ENCODE measurements around the gene EPM2A. TPM values are rescaled to one million over a fixed set of nuclear protein-coding genes. Genes with fewer than 3 reads are reported as not detected.

Gene EPM2A
- polyA plus RNA-seq, 1 donor (not counting 4 experiments of a cell fraction or from before 2014, with no cell fraction given), result 2.4 TPM

DNA sequence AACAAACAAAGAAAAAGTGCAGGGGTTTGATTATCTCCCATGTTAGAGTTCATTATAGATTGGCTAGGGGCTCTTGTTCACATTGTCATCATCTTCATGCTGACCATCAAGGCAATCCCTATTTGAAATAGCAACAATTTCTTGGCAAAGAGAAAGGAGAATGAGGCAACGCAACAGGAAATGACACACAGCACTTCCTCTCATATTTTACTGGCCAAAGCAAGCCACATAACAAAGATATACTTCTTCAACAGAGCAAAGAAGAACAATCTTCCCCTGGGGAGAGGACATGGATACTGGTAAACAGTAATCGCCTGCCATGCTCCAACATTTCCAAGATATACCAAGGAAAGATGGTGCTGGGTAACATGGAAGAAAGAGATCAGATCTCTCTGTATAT, 29.8 kb downstream of the EPM2A start:
- peak; percentile 52 for FAIRE-seq
- Histone ChIP-seq H3K79me2 (ENCODE audit: control insufficient read depth, insufficient read depth, low read length) (no peaks in the 10 kb centered on the region), H3K36me3 (ENCODE audit: control insufficient read depth in 2 of 2, extremely low read depth in 1 of 2, insufficient read depth in 2 of 2, low read length in 2 of 2) (no peaks in the 10 kb centered on the region), H3K4me3 (ENCODE audit: control insufficient read depth in 2 of 3, extremely low read depth in 1 of 3, insufficient read depth in 2 of 3, low read depth in 1 of 3, low read length in 3 of 3) (no peak overlapping the region), H3K4me2 (ENCODE audit: control insufficient read depth, extremely low read depth, insufficient read depth, low read depth, low read length) (no peak overlapping the region), H3K9ac (ENCODE audit: control insufficient read depth, extremely low read depth, insufficient read depth, low read length) (no peak overlapping the region), H3K27ac (ENCODE audit: control insufficient read depth, insufficient read depth, low read length) (no peak overlapping the region), H2AFZ (ENCODE audit: control insufficient read depth, low read length) (peak overlapping the region; percentile 66), H4K20me1 (ENCODE audit: control insufficient read depth, extremely low read depth, insufficient read depth, low read length) (no peaks in the 10 kb centered on the region), H3K9me1 (ENCODE audit: control insufficient read depth, extremely low read depth, insufficient read depth, low read length) (no peaks in the 10 kb centered on the region), H3K4me1 (ENCODE audit: control insufficient read depth, extremely low read depth, insufficient read depth, low read length) (peaks cover 4% of the 10 kb centered on the region), H3K9me3 (ENCODE audit: control insufficient read depth, low read depth, low read length) (peaks cover 2% of the 10 kb centered on the region), H3K27me3 (ENCODE audit: control insufficient read depth, extremely low read depth, insufficient read depth, low read length) (no peaks in the 10 kb centered on the region)
- dilution Hi-C loops (cut with MboI; ENCODE audit: extremely low pct_ligation_motif_present, low sequenced_read_pairs), result no loop called here
- no peak for DNase-seq (ENCODE audit: low read depth, low spot score)
- TF ChIP-seq, protein P1, sequence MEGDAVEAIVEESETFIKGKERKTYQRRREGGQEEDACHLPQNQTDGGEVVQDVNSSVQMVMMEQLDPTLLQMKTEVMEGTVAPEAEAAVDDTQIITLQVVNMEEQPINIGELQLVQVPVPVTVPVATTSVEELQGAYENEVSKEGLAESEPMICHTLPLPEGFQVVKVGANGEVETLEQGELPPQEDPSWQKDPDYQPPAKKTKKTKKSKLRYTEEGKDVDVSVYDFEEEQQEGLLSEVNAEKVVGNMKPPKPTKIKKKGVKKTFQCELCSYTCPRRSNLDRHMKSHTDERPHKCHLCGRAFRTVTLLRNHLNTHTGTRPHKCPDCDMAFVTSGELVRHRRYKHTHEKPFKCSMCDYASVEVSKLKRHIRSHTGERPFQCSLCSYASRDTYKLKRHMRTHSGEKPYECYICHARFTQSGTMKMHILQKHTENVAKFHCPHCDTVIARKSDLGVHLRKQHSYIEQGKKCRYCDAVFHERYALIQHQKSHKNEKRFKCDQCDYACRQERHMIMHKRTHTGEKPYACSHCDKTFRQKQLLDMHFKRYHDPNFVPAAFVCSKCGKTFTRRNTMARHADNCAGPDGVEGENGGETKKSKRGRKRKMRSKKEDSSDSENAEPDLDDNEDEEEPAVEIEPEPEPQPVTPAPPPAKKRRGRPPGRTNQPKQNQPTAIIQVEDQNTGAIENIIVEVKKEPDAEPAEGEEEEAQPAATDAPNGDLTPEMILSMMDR (optimal IDR thresholded peaks at IDR 0.05 in 1 of 3, IDR thresholded peaks at IDR 0.05 in 1 of 3, conservative IDR thresholded peaks at IDR 0.05 in 1 of 3; ENCODE audit: extremely low read depth in 1 of 3, insufficient read depth in 2 of 3, low read length in 3 of 3), result no peak
- TF ChIP-seq EZH2 (IDR thresholded peaks at IDR 0.05; ENCODE audit: low read length), result no peak

DNA sequence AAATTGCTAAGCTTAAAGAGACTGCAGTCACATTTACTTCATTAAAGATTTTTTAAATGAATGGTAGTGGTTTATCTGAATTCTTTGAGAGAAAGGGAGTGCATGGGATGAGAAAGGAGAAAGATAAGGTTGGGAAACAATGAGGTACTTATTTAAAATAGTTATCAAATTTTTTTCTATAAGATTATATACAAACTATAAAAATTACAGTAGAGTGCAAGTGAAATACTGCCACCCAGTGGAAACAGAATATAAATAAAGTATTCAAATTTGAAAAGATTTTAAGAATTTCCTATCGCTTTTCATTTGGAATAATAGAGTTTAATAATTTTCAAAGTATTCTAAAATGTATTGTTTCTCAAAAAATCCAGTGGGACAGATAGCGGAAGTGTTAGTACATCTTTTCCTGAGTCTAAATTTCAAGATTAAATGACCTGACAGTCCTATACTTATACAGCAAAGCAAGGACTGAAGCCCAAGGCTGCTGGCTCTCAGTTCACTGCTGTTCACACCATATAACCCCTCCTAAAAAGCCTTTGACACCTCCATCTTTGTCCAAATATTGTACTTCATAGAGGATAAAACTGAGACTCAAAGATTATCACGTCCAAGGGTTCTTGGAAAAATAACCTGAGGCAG, 31.1 kb downstream of the EPM2A start:
- Histone ChIP-seq H3K4me3 (ENCODE audit: control insufficient read depth in 2 of 3, extremely low read depth in 1 of 3, insufficient read depth in 2 of 3, low read depth in 1 of 3, low read length in 3 of 3) (no peak overlapping the region), H3K27me3 (ENCODE audit: control insufficient read depth, extremely low read depth, insufficient read depth, low read length) (no peaks in the 10 kb centered on the region), H3K9ac (ENCODE audit: control insufficient read depth, extremely low read depth, insufficient read depth, low read length) (no peak overlapping the region), H3K4me1 (ENCODE audit: control insufficient read depth, extremely low read depth, insufficient read depth, low read length) (peaks cover 11% of the 10 kb centered on the region), H3K9me3 (ENCODE audit: control insufficient read depth, low read depth, low read length) (peaks cover 2% of the 10 kb centered on the region), H3K27ac (ENCODE audit: control insufficient read depth, insufficient read depth, low read length) (no peak overlapping the region), H3K4me2 (ENCODE audit: control insufficient read depth, extremely low read depth, insufficient read depth, low read depth, low read length) (no peak overlapping the region), H3K36me3 (ENCODE audit: control insufficient read depth in 2 of 2, extremely low read depth in 1 of 2, insufficient read depth in 2 of 2, low read length in 2 of 2) (no peaks in the 10 kb centered on the region), H4K20me1 (ENCODE audit: control insufficient read depth, extremely low read depth, insufficient read depth, low read length) (no peaks in the 10 kb centered on the region), H3K9me1 (ENCODE audit: control insufficient read depth, extremely low read depth, insufficient read depth, low read length) (no peaks in the 10 kb centered on the region), H2AFZ (ENCODE audit: control insufficient read depth, low read length) (no peak overlapping the region), H3K79me2 (ENCODE audit: control insufficient read depth, insufficient read depth, low read length) (no peaks in the 10 kb centered on the region)
- FAIRE-seq (no peak), DNase-seq (ENCODE audit: low read depth, low spot score) (no peak)
- no peak for TF ChIP-seq EZH2 (IDR thresholded peaks at IDR 0.05; ENCODE audit: low read length)
- TF ChIP-seq, protein P1 (optimal IDR thresholded peaks at IDR 0.05 in 1 of 3, IDR thresholded peaks at IDR 0.05 in 1 of 3, conservative IDR thresholded peaks at IDR 0.05 in 1 of 3; ENCODE audit: extremely low read depth in 1 of 3, insufficient read depth in 2 of 3, low read length in 3 of 3), result peak in 2 of 3 experiments; percentile 23 to 29
- dilution Hi-C loops (cut with MboI; ENCODE audit: extremely low pct_ligation_motif_present, low sequenced_read_pairs), result no loop called here

Data from keratinocyte (primary cell).